ENCODE measurements around the gene CCR3. TPM values are rescaled to one million over a fixed set of nuclear protein-coding genes. Genes with fewer than 3 reads are reported as not detected.

CCR3 gene
- total and polyA plus RNA-seq, 2 donors from 2014 or later = not detected

GRCh38 chr3:46301122-46301835, 59.0 kb downstream of the CCR3 start:
- Histone ChIP-seq H3K9ac (ENCODE audit: low read length in 3 of 3) (no peak overlapping the region), H3K4me1 (ENCODE audit: control insufficient read depth in 2 of 3, insufficient read depth in 2 of 3, low read depth in 1 of 3, low read length in 3 of 3) (no peaks in the 10 kb centered on the region), H3K27ac (ENCODE audit: low read depth in 2 of 2, low read length in 2 of 2) (no peak overlapping the region), H3K36me3 (ENCODE audit: control insufficient read depth in 2 of 3, insufficient read depth in 3 of 3, low read length in 3 of 3) (no peaks in the 10 kb centered on the region), H3K9me3 (ENCODE audit: control insufficient read depth in 2 of 3, insufficient read depth in 1 of 3, low read length in 3 of 3) (no peaks in the 10 kb centered on the region), H3K27me3 (ENCODE audit: control insufficient read depth, insufficient read depth, low read length) (no peaks in the 10 kb centered on the region), H3K4me3 (ENCODE audit: low read length in 3 of 3) (no peak overlapping the region)
- DNase-seq (no peak), FAIRE-seq (no peak)
- intact Hi-C loops (cut with DNase I) = no loop called here
- TF ChIP-seq, protein P1, sequence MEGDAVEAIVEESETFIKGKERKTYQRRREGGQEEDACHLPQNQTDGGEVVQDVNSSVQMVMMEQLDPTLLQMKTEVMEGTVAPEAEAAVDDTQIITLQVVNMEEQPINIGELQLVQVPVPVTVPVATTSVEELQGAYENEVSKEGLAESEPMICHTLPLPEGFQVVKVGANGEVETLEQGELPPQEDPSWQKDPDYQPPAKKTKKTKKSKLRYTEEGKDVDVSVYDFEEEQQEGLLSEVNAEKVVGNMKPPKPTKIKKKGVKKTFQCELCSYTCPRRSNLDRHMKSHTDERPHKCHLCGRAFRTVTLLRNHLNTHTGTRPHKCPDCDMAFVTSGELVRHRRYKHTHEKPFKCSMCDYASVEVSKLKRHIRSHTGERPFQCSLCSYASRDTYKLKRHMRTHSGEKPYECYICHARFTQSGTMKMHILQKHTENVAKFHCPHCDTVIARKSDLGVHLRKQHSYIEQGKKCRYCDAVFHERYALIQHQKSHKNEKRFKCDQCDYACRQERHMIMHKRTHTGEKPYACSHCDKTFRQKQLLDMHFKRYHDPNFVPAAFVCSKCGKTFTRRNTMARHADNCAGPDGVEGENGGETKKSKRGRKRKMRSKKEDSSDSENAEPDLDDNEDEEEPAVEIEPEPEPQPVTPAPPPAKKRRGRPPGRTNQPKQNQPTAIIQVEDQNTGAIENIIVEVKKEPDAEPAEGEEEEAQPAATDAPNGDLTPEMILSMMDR (IDR thresholded peaks at IDR 0.05; ENCODE audit: borderline replicate concordance, extremely low read depth, insufficient read depth) = no peak

DNA sequence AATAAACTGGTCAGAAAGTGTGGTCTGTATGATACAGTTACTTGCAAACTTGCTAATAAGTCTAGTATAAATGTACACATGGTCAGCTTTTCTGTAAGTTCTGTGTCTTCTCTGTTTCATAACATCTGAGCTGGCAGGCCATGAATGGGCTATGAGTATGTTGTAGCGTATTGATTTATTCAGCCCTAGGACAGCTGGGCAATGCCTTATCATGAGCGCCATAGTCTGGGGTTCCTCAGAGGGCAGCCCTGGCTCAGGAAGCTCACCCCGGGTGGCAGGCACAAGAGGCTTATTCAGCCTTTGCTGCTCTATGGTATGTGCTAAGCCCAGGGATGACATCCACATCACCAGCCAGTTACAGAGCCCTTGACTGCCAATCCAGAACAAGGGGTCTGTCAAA, 61.0 kb downstream of the CCR3 start:
- Histone ChIP-seq H3K9me3 (ENCODE audit: control insufficient read depth in 2 of 3, insufficient read depth in 1 of 3, low read length in 3 of 3) (no peaks in the 10 kb centered on the region), H3K36me3 (ENCODE audit: control insufficient read depth in 2 of 3, insufficient read depth in 3 of 3, low read length in 3 of 3) (no peaks in the 10 kb centered on the region), H3K27me3 (ENCODE audit: control insufficient read depth, insufficient read depth, low read length) (no peaks in the 10 kb centered on the region), H3K27ac (ENCODE audit: low read depth in 2 of 2, low read length in 2 of 2) (no peak overlapping the region), H3K4me3 (ENCODE audit: low read length in 3 of 3) (no peak overlapping the region), H3K4me1 (ENCODE audit: control insufficient read depth in 2 of 3, insufficient read depth in 2 of 3, low read depth in 1 of 3, low read length in 3 of 3) (no peaks in the 10 kb centered on the region), H3K9ac (ENCODE audit: low read length in 3 of 3) (no peak overlapping the region)
- DNase-seq (no peak), FAIRE-seq (no peak)
- TF ChIP-seq, protein P1 (IDR thresholded peaks at IDR 0.05; ENCODE audit: borderline replicate concordance, extremely low read depth, insufficient read depth) = no peak
- intact Hi-C loops (cut with DNase I) = no loop called here

DNA sequence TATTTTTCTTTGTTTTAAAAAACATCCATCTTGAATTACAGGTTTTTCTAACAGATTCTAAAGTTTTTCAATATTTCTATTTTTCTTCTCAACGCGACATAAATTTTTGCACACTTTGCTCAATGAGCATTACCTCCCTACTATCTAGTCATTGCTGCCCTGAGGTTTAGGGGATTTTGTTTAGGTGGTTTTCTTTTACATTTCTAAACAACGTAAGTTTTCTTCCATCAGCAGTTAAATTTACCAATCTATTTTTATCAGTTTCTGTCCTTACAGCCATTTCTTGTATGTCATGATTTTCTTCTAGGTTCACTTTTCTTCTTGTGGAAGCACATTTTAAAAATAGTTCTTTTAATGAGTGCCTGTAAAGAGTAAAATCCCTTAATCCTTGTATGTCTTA, 62.5 kb downstream of the CCR3 start:
- Histone ChIP-seq H3K4me3 (ENCODE audit: low read length in 3 of 3) (no peak overlapping the region), H3K27me3 (ENCODE audit: control insufficient read depth, insufficient read depth, low read length) (no peaks in the 10 kb centered on the region), H3K9me3 (ENCODE audit: control insufficient read depth in 2 of 3, insufficient read depth in 1 of 3, low read length in 3 of 3) (no peaks in the 10 kb centered on the region), H3K9ac (ENCODE audit: low read length in 3 of 3) (no peak overlapping the region), H3K4me1 (ENCODE audit: control insufficient read depth in 2 of 3, insufficient read depth in 2 of 3, low read depth in 1 of 3, low read length in 3 of 3) (no peaks in the 10 kb centered on the region), H3K27ac (ENCODE audit: low read depth in 2 of 2, low read length in 2 of 2) (no peak overlapping the region), H3K36me3 (ENCODE audit: control insufficient read depth in 2 of 3, insufficient read depth in 3 of 3, low read length in 3 of 3) (no peaks in the 10 kb centered on the region)
- intact Hi-C loops (cut with DNase I) = no loop called here
- no peak for FAIRE-seq
- DNase-seq = no peak
- TF ChIP-seq, protein P1 (IDR thresholded peaks at IDR 0.05; ENCODE audit: borderline replicate concordance, extremely low read depth, insufficient read depth) = no peak

DNA sequence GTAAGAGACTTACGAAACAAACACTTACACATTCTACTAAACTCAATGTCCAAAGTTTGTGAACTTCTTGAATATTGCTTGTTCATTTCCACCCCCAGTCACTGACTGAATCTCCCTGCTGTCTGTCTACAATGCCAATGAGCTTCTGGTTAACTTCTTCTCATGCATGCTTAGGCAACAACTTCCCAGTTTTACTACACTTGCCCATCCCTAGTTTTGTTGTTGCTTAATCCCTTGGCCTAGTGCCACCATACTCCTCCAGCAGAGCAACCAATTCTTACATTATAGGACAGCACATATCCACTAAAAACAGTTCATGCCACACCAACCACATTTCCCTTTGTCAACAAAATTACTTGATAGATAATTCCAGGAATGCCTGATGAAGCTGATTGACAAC, 70.7 kb downstream of the CCR3 start:
- Histone ChIP-seq H3K4me3 (ENCODE audit: low read length in 3 of 3) (no peak overlapping the region), H3K27me3 (ENCODE audit: control insufficient read depth, insufficient read depth, low read length) (no peaks in the 10 kb centered on the region), H3K36me3 (ENCODE audit: control insufficient read depth in 2 of 3, insufficient read depth in 3 of 3, low read length in 3 of 3) (no peaks in the 10 kb centered on the region), H3K4me1 (ENCODE audit: control insufficient read depth in 2 of 3, insufficient read depth in 2 of 3, low read depth in 1 of 3, low read length in 3 of 3) (no peaks in the 10 kb centered on the region), H3K27ac (ENCODE audit: low read depth in 2 of 2, low read length in 2 of 2) (no peak overlapping the region), H3K9me3 (ENCODE audit: control insufficient read depth in 2 of 3, insufficient read depth in 1 of 3, low read length in 3 of 3) (no peaks in the 10 kb centered on the region), H3K9ac (ENCODE audit: low read length in 3 of 3) (no peak overlapping the region)
- FAIRE-seq (no peak), DNase-seq (no peak)
- intact Hi-C loops (cut with DNase I) = no loop called here
- TF ChIP-seq, protein P1 (IDR thresholded peaks at IDR 0.05; ENCODE audit: borderline replicate concordance, extremely low read depth, insufficient read depth) = no peak

Data from kidney (tissue), 14 donors.